Activated T-cell treated with anti-CD3 and anti-CD28 coated beads for 1 hour (primary cell): ENCODE results near the gene MRPL18.
"Not testable (repeated sequence)": the region's sequence is repeated elsewhere in the genome, so short reads cannot be mapped to it uniquely, and the experiment has no call there.

ENCODE experiments used
- DNase-seq: peaks from one replicate; pipeline ENCODE4 v3.0.0-alpha.2; 2020; ENCODE audit warnings: low read depth

MRPL18 gene

DNA sequence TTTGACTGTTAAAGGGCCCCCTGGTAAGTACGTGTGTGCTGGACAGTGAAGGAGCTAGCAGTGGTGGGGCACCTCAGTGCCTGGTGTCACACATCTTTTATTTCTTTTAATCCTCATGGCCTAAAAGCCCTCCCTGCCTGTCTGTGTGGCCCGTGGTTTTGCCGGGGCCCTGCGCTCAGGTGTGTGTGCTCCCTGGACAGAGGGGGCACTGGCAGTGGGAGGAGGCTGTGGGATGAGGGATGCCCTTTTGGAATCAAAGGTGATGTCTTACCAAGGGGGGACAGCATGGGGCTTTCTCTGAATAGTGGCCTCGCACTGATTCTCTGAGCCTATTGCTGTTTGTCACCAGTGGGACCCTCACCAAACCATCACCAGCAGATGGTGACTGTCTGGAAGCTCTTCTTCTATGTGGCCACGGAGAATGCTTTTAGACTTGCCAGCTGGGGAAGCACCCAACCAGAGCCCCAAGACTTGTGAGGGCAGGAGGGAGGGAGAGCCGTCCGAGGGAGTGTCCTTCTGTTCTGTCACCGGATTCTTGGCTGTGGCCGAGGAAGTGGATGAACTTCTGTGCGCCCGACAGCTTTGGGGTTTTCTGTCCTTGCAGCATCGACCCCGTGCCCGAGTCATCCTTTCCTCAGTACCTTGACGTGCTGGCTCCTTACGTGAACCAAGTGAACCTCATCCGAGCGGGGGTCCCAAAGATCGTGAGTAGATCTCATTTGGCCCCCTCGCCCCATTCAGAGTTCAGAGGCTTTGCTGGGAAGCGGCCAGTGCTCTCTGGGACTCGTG, 27.9 kb downstream of the MRPL18 start:
- DNase-seq: no peak

DNA sequence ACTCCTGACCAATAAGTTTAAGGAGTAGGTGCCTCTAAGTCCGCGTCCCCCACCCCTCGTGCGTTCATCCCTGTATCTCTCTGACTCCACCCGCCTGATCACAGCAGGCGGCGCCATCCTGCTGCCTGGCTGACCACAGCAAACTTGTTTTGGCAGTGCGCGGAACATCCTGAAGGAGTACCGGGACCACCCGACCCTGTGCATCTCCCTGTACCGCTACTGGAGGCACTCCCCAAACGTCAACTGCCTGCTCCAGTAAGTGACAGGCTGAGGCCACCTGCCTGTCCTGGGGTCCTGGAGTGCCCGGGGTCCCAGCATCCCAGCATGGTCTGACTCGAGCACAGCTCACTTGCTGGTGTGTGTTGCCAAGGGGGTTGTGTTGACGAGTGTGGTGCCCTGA, 28.8 kb downstream of the MRPL18 start:
- no peak for DNase-seq

DNA sequence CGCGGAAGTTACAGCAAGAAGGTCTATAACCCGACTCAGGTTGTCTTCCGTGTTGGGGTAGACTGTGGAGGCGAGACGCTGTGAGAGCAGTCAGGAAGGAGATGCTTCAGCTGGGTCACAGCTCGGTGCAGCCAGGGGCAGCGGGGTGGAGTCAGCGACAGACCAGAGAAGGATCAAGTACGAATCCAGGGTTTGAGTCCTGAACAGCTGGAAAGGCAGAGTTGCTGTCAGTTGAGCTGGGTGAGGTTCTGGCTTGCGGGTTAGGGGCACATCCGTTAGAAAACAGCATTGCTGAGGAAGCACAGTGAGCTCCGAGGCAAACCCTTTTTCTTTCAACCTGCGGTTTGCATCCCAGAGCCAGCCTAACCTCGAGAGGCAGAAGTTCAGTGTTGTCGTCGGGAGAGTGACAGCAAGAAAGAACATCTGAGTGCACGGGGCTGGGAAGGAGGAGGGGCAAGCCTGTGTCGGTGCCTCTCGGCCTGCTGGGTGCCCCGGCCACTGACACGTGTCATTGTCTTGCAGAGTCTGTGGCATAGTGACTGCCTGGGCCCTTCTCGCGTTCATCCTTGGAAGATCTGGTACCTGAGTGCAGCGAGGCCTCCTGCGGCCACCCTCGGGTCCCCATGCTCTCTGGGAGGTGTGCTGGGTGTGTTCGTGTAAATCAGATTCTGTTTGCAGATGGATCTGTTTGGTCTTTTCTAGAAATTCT, 29.8 kb downstream of the MRPL18 start:
- no peak for DNase-seq

DNA sequence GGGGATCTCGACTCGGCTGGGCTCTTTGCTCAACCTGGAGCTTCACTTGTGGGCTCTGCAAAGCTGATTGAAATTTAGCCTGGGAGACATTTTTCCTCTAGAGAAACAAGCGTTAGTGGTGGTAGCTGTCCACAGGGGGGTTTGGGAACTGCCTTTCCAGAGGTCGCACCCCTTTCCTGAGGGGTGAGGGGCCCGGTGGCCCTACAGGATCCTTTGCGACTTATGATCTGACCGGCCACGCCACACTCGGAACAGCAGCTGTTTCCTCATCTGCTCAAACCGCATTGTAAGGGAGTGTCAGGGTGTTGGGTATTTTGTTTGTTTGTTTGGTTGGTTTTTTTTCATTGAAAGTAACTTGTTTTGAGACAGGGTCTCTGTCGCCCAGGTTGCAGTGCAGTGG, 30.9 kb downstream of the MRPL18 start:
- no peak for DNase-seq

DNA sequence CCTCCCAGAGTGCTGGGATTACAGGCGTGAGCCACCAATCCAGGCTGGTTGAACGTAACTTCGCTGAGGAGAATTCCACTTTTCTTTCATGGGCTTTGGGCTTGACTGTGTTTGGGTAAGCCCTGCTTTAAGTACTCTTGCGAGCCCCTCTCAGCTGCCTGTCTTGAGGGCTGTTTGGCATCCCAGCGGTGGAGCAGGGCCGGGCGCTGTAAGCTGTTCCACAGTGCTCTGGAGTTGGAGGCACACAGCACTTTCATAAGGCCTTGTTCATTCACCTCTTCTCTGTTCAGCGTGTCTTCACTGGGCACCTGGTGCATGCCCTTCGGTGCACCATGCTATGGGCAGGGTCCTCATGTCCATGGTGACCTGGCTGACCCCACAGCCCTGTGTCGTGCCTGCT, 31.5 kb downstream of the MRPL18 start:
- no peak for DNase-seq

DNA sequence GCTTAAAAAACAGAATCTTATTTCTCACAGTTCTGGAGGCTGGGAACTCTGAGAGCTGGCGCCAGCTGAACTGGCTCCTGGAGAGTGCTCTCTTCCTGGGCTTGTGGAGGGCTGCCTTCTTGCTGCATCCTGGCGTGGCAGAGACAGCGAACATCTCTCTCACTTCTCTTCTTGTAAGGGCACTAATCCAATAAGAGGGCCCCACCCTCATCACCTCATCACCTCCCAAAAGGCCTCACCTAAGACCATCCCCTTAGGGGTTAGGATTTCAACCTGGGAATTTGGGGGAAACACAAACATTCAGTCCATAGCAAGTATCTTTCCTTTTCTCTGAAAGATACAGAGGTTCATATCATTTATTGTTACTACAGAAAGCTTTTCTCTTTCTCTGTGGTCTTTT, 33.7 kb downstream of the MRPL18 start:
- DNase-seq: no peak

DNA sequence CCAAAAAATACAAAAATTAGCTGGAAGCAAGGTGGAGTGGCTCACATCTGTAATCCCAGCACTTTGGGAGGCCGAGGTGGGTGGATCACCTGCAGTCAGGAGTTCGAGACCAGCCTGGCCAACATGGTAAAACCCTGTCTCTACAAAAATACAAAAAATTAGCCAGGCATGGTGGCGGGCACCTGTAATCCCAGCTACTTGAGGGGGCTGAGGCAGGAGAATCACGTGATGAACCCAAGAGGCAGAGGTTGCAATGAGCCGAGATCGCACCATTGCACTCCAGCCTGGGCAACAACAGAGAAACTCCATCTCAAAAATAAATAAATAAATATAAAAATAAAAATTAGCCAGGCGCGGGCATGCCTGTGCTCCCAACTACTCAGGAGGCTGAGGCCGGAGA, 34.4 kb downstream of the MRPL18 start:
- not testable (repeated sequence) for DNase-seq

DNA sequence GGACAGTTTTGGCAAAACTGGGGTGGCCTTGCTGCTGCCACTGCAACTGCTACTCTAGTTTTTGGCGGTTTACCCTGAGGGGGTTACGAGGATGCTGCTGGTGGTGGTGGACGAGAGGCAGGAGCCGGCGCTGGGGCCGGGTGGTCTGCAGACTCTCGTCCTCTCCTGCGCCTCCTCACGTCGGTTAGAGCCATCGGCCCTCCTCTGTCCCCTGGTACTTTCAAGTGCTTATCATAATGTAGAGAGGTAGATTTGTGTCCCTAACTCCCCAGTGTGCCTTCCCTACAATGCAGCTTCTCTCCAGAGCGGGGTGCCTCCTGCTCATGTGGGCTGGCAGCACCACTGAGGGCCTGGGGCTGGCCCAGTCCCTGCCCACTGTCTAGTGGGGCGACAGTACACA, 35.7 kb downstream of the MRPL18 start:
- DNase-seq: no peak

DNA sequence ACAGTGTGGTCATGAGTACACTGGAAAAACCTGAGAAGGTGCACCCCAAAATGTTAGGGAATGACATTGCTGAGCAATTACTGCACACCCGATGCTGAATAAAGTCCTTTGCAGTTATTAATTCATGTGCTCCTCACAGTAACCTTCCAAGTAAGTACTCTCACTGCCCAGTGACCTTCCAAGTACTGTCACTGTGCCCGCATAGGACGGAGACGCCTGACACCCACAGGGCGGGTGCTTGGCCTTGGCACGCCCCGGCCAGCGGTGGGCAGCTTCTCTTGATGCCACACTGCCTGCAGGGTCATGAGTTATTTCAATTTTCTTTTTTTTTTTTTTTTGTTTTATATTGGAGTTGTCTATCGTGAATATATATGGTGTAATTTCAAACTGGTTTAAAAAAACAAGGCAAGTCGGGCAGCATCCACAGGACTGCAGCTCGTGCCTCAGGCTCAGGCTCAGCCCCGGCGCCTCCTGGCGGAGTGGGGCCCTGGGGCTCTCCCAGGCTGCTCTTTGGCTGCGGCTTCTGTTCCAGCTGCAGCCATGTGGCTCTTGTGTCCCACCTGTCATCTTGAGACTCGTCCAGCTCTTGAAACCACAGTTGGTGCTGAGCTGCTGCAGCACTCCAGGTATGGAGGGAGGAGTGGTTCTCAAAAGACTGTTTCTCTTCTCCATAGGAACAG, 36.8 kb downstream of the MRPL18 start:
- DNase-seq: no peak

DNA sequence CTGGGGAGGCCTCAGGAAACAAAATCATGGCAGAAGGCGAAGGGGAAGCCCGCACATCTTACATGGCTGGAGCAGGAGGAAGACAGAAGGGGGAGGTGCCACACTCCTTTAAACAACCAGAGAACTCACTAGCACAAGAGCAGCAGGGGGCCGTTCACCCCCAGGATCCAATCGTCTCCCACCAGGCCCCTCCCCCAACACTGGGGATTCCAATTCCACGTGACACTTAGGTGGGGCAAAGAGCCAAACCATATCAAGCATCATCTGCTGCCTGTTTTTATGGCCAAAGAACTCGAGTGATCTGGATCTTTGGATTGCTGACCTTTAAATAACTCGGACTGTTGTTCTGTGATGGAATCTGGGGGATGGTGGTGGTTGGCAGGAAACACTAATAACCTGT, 37.8 kb downstream of the MRPL18 start:
- no peak for DNase-seq

DNA sequence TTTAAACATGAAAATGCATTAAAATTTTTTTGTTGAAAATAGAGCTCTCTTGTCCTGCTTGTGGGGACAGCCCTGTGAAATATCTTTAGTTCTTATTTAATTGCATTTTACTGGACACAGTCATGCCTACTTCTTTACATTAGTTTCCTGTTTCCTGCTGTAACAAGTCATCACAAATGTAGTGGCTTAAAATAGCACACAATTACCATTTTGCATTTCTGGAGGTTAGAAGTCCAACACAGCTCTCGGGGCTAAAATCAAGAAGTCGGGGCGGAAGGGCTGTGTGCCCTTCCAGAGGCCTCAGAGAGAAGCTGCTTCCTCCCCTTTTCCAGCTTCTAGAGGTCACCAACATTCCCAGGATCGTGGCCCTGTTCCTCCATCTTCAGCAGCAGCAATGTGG, 39.3 kb downstream of the MRPL18 start:
- no peak for DNase-seq

DNA sequence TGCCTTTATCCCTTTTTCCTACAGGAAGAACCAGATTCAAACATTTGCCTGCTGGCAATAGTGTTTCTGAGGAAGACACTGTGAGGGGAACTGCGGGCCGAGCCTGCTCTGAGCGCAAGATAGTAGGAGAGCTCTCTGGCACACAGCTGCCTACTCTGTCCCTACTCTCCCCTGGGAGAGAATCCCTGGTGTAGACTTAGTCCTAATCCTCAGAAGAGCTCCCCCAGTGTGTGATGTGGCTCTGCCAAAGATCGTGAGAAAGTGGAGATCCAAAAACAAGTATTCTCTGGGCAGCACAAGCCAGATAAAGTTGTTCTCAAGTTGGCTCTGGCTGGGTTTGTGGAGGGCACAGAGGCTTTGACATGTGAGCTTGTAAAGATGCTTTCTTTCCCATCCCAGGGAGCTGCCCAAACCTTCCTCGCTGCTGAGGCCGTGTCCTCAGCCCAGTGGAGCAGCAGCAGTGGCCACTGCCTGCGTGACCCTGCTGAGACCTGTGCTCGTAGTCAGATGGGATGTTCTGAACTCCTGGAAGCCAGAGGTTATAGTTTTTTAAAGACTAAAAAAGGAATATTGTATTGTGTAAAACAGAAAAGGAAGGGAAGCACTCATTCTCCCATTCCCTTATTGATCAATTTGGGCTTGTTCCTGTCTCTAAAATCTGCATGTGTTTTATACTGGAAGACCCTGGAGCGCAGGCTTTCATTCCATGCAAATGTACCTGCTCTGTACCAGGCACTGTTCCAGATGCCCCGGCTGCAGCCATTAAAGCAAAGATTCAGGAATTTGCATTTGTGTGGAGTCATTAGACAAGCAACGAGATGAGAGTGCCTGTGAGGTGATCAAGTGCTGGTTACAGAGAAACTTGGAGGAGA, 40.5 kb downstream of the MRPL18 start:
- no peak for DNase-seq

DNA sequence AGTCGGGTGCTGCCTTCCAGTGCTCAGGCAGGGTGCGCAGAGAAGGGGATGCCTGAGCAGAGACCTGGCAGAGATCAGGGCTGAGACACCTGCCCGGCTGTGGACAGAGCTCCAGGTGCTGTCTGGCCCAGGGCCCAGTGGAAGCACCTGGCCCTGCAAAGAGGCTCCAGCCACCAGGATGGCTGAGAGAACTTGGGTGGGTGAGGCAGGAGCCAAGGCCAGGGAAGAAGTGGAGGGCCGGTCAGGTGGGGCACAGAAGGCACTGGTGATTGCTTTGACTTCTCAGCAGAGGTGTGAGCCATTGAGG, 41.1 kb downstream of the MRPL18 start:
- DNase-seq: no peak

DNA sequence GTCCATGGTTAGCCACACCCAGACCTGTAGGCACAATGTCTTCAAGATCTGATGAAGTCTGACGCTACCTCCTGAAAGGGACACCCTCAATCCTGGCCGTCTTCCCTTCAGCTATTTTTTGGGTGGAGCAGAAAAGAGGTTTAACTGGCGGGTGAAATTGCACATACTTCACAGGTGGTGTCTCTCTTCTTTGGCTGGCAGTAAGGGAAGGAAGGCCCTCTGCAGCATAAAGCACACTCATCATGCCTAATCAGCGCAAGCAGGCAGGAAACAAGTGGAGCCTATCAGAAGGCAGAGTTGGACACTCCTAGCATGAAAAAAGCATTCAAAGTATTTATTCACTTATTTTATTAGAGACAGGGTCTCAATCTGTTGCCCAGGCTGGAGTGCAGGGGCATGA, 42.7 kb downstream of the MRPL18 start:
- DNase-seq: no peak

DNA sequence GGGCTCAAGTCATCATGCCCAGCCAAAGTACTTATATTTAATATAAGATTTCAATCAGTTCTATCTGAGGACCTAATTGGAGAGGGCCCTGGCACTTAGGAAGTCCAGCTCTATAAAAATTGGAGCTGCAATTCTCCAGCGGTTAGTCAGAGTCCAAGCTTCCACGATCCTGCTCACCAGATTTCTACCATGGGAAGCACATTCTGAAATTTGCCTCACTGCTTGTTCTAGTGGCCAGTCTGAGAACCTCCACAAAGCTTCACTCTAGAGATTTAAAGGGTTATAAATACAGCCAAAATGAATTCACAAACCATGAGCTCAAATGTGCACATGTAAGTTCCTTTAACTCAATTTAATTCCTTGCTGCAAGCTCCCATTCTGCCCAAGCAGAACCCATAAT, 43.3 kb downstream of the MRPL18 start:
- DNase-seq: no peak

DNA sequence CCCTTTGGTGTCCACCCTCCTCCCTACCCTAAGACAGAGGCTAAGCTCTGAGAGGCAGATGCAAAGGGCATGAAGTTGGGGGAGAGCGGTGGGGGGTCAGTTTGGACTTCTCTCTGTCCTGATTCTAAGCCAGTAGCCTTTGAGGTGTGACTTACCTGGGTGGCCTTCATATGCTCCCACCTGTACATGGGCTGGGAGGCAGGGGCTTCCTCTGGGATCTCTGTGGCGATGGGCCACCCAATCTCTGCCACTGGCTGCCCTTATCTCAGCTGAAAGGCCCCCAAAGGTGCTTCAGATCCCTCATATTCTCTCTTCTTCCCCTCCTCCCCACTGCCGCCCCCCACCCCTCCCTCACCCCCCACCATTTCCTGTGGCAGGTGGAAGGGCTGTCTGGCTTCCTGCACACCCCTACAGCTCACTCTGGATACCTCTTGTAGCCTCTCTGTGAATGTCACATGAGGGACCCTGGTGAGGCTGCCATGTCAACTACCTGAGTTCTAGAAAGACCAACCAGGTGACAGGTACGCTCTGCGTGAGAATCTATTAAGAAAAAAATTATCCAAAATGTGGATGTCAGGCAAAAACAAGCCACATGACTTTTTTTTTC, 43.8 kb downstream of the MRPL18 start:
- DNase-seq: no peak

DNA sequence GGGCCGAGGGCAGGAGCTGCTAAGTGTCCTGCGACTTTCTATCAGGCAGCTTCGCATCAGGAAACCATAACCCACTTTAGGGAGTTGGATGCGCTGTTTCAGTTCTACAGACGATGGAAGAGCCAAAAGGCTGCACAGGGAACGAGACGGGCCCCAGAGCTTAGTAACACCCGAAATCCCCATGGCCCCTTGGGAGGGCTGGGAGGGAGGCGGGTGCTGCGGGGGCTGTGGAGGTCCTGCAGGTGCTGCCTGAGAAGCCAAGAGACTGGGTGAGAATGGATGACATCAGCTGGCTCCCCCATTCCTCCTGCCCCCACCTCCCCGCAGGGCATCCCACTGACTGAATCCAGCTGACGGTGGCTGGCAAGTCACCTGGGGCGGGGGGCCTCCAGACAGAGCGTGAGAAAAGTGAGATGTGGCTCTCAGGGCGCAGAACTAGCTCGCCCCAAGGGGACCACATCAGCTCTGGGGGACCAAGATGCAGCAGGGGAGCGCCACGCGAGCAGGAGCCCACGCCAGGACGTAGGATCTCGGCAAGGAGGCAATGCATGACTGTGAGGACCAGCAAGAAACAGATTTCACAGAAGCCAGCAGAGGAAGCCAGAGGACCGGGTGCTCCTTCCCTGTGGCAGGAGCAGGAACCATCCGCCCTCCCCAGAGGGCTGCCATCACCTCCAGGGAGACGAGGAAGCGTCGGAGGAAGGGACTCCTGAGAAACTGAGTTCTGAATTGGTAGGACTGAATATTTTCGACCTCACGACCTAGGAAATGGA, 46.6 kb downstream of the MRPL18 start:
- DNase-seq: no peak

DNA sequence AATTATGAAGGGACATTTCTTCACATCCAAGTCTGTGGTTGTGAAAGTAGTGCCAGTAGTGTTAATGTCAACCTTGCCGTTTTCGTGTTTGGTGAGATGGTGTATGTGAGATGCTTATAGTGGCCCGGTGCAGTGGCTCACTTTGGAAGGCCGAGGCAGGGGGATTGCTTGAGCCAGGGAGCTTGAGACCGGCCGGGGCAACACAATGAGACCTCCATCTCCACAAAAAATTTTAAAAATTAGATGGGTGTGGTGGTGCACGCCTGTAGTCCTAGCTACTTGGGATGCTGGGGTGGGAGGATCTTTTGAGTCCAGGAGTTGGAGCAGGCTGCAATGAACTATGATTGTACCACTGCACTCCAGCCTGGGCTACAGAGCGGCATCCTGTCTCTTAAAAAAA, 47.2 kb downstream of the MRPL18 start:
- DNase-seq: no peak

DNA sequence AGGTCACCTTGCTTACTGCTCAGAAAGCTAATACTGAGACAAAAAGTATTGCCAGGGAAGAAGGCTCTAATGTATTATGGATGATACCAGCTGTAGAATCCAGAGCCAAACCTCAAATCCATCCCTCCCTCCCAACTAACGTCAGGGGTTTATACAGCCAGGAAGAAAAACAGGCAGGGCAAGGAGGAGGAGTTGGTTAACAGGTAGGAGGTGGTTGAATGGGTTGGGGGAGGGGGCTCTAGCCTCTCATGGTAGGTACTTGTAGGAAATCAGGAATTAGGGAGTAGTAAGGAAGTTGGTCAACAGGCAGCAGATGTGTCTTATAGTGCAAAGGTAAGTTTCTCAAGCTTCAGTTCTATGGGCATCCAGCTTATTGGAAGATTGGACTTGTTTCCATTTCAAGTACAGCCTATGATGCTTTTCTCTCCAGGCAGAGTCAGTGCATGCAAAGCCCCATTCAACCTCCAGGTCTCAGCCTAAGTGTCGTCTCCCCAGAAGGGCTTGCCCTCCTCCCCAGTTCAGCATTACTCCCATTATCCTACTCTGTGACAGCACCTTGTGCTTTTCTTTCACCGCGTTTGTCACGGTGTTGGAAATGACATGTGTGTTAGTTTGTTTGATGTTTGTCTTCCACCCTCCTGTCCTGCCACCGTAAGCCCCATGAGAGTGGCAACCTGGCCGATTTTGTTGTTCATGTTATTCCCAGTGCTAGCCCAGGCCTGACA, 47.9 kb downstream of the MRPL18 start:
- DNase-seq: no peak

DNA sequence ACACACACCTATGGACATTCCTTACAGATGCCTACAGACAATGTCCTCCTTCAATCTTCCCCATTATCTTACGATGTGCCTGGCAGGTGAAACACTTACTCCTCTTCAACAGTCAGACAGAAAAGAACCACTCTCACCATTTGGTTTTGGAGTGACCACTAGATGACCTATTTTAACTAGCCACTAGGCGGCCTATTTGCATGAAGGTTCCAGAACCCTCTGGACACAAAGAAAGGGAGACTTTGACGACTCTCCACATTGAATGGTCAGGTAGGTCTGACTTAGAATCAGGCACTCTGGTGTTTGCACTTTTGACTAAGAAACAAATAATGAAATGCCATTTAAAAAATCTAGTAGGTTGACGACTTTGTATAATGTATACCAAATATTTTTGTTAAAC, 51.8 kb downstream of the MRPL18 start:
- no peak for DNase-seq
